Activated T-cell treated with anti-CD3 and anti-CD28 coated beads, Interleukin-2, amount 50 U/mL, for 4 hours (primary cell): ENCODE results near the gene SNRPA. TPM values are rescaled to one million over a fixed set of nuclear protein-coding genes. Genes with fewer than 3 reads are reported as not detected.
"Not testable (repeated sequence)": the region's sequence is repeated elsewhere in the genome, so short reads cannot be mapped to it uniquely, and the experiment has no call there.

ENCODE experiments used
- ATAC-seq, 2 donors: fragments of 200-7000 bp; cut with Tn5 transposase; one replicate each; pipeline ENCODE4 v1.10.0; 2021
- DNase-seq: peaks from one replicate; pipeline ENCODE4 v3.0.0-alpha.2; 2020
- H3K27me3 Mint-ChIP-seq: one replicate; pipeline ENCODE4 v1.8.0; 2021; ENCODE audit warnings: low read depth, mixed read lengths
- H3K36me3 Mint-ChIP-seq: one replicate; pipeline ENCODE4 v1.8.0; 2022; ENCODE audit warnings: mixed read lengths; ENCODE audit not compliant: insufficient read depth
- H3K4me1 Mint-ChIP-seq: one replicate; pipeline ENCODE4 v1.8.0; 2021; ENCODE audit warnings: low read depth, mixed read lengths
- H3K4me3 Mint-ChIP-seq: one replicate; pipeline ENCODE4 v1.8.0; 2021; ENCODE audit warnings: mild to moderate bottlenecking, moderate library complexity, mixed read lengths
- H3K9me3 Mint-ChIP-seq: one replicate; pipeline ENCODE4 v1.8.0; 2021; ENCODE audit warnings: mixed read lengths
- total RNA-seq, 3 donors: library from RNA; stranded (reverse); gene quantifications; one replicate each; pipeline ENCODE4 v1.2.1, GENCODE V29; 2021

The SNRPA gene
- total RNA-seq, 3 donors from 2014 or later, result 213 to 234 (median 219) TPM

DNA sequence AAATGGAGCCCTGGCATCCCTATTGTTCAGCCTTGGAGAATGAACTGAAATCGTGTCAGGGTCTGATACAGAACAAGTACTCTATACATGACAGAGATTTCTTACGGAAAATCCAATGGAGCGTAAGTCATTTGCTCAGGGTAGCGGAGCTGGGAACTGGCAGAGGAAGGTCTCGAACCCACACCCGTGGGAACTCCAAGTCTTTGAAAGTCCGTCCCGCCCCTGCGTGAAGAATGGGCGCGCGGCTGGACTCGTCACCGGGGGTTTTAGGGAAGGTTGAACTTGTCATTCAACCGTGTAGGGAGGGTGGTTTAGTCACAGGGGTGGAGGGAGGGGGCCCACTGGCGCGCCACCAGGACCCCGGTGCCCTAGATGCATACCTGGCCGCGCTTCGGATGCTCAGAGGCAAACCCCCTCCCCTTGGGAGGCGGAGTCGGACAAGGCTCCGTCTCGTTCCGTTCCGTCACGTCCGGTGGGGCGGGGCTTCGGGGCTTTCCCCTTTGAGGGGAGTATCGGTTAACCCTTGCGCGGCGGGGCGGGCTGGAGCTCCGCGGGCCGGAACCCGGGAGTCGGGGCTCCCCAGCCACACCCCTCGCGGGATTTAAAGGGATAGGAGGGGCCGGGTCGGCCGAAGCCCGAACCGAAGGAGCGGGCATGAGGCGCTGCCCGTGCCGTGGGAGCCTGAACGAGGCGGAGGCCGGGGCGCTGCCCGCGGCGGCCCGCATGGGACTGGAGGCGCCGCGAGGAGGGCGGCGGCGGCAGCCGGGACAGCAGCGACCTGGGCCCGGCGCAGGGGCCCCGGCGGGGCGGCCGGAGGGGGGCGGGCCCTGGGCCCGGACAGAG, 34.3 kb upstream of the SNRPA start, which contains the start of the genes COQ8B and ITPKC:
Gene COQ8B (minus strand): TSS at position 405 of the 843 bp plus-strand sequence. CDS start 2,254 bp downstream, outside the sequence.
Gene ITPKC (plus strand): TSS at position 631 of the 843 bp plus-strand sequence. CDS start 24 bp downstream, at position 655.
- Mint-ChIP-seq H3K27me3 (no peaks in the 10 kb centered on the region), H3K9me3 (no peaks in the 10 kb centered on the region), H3K4me3 (peak within 1 kb of the TSS; percentile 92), H3K36me3 (peaks cover 2% of the 10 kb centered on the region), H3K4me1 (peaks cover 56% of the 10 kb centered on the region)
- DNase-seq (peak; percentile 100), ATAC-seq (peak; percentile 74 to 76)

DNA sequence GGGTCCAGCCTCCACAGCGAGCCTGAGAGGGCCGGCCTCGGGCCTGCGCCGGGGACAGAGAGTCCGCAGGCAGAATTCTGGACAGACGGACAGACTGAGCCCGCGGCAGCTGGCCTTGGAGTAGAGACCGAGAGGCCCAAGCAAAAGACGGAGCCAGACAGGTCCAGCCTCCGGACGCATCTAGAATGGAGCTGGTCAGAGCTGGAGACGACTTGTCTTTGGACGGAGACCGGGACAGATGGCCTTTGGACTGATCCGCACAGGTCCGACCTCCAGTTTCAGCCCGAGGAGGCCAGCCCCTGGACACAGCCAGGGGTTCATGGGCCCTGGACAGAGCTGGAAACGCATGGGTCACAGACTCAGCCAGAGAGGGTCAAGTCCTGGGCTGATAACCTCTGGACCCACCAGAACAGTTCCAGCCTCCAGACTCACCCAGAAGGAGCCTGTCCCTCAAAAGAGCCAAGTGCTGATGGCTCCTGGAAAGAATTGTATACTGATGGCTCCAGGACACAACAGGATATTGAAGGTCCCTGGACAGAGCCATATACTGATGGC, 33.6 kb upstream of the SNRPA start:
- DNase-seq (no peak), ATAC-seq (no peak)
- H3K36me3 Mint-ChIP-seq, result peaks cover 3% of the 10 kb centered on the region
- H3K4me1 Mint-ChIP-seq, result peaks cover 60% of the 10 kb centered on the region
- H3K4me3 Mint-ChIP-seq, result peak overlapping the region; percentile 92
- no peaks in the 10 kb centered on the region for H3K9me3 Mint-ChIP-seq
- no peaks in the 10 kb centered on the region for H3K27me3 Mint-ChIP-seq

DNA sequence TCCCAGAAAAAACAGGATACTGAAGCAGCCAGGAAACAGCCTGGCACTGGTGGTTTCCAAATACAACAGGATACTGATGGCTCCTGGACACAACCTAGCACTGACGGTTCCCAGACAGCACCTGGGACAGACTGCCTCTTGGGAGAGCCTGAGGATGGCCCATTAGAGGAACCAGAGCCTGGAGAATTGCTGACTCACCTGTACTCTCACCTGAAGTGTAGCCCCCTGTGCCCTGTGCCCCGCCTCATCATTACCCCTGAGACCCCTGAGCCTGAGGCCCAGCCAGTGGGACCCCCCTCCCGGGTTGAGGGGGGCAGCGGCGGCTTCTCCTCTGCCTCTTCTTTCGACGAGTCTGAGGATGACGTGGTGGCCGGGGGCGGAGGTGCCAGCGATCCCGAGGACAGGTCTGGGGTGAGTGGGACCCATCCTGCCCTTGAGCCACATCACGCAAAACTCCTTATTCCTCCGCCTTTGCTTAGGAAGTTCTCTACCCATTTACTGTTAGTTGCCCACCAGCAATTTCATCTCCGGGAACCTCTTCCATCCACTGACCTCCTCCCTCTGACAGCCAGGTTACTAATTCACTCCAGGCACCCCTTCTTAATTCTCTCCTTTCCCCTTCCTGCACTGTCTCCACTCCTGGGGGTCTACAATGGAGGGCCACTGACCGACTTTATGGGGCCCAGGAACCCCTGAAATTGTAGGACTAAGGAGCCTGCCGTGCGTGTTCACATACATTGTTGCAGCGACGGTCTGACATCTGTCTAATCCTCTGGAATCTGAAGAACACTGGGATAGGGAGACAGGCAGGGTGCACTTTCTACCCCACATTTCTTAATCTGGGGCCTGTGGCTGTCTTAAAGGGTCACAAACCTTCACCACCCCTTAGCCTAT, 32.9 kb upstream of the SNRPA start:
- Mint-ChIP-seq H3K27me3 (no peaks in the 10 kb centered on the region), H3K36me3 (peaks cover 5% of the 10 kb centered on the region), H3K4me1 (peaks cover 60% of the 10 kb centered on the region), H3K4me3 (peak overlapping the region; percentile 92), H3K9me3 (no peaks in the 10 kb centered on the region)
- ATAC-seq (no peak), DNase-seq (no peak)

DNA sequence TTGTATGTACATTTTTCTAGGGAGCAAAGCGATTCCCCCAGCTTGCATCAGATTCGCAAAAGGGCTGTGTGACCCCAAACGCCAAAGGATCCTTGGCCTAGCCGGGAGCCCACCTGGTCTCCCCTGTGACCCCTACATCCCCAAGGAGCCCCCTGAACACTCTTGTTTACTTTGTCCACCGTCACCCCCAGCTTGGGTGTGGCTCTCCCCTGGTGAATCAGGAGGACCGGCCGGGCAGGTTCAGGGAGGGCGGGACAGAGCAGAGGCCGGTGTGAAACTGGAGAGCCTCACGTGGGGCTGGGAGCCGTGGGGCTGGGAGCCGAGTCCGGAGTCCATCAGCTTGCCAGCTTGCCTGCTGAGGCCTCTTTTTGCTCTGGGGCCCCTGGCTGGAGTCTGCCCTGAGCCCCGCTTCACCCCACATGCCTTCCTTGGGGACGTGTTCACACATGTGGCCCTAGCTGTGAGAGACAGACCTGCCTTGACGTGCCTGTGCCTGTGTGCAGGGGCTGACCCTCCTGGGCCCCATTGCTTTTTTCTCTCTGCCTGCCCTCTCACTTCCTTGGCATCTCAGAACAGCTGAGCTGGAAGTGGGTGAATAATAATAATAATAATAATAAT, 32.1 kb upstream of the SNRPA start:
- H3K4me1 Mint-ChIP-seq, result peaks cover 56% of the 10 kb centered on the region
- no peaks in the 10 kb centered on the region for H3K9me3 Mint-ChIP-seq
- no peaks in the 10 kb centered on the region for H3K27me3 Mint-ChIP-seq
- DNase-seq (no peak), ATAC-seq (no peak)
- peaks cover 5% of the 10 kb centered on the region for H3K36me3 Mint-ChIP-seq
- H3K4me3 Mint-ChIP-seq, result peak overlapping the region; percentile 92

DNA sequence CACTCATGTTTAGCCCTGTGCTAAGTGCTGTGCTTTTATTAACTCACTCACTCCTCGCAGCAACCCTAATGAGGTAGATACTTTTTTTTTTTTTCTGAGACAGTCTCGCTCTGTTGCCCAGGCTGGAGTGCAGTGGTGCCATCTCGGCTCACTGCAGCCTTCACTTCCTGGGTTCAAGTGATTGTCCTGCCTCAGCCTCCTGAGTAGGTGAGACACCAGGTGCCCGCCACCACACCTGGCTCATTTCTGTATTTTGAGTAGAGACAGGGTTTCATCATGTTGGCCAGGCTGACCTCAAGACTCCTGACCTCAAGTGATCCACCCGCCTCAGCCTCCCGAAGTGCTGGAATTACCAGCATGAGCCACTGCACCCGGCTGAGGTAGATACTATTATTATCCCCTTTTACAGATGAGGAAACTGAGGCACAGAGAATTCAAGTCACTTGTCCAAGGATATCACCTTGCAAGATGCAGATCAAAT, 31.5 kb upstream of the SNRPA start:
- H3K9me3 Mint-ChIP-seq, result no peaks in the 10 kb centered on the region
- H3K4me3 Mint-ChIP-seq, result peak overlapping the region; percentile 92
- peaks cover 55% of the 10 kb centered on the region for H3K4me1 Mint-ChIP-seq
- no peak for ATAC-seq
- H3K27me3 Mint-ChIP-seq, result no peaks in the 10 kb centered on the region
- peaks cover 5% of the 10 kb centered on the region for H3K36me3 Mint-ChIP-seq
- DNase-seq, result no peak

DNA sequence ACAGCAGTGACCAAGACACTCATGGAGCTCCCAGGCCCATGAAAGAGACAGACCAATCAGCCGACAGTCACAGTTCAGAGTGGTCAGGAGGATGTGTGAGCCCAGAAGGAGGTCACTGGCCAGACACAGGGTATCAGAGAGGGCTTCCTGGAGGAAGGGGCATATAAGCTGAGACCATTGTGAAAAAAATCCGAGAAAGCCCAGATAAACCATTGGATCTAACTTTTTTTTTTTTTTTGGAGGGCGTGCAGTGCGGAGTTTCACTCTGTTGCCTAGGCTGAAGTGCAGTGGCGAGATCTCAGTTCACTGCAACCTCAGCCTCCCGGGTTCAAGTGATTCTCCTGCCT, 29.9 kb upstream of the SNRPA start:
- peaks cover 42% of the 10 kb centered on the region for H3K4me1 Mint-ChIP-seq
- H3K27me3 Mint-ChIP-seq, result no peaks in the 10 kb centered on the region
- H3K9me3 Mint-ChIP-seq, result no peaks in the 10 kb centered on the region
- ATAC-seq (no peak), DNase-seq (no peak)
- H3K4me3 Mint-ChIP-seq, result peak overlapping the region; percentile 6
- H3K36me3 Mint-ChIP-seq, result peaks cover 7% of the 10 kb centered on the region

DNA sequence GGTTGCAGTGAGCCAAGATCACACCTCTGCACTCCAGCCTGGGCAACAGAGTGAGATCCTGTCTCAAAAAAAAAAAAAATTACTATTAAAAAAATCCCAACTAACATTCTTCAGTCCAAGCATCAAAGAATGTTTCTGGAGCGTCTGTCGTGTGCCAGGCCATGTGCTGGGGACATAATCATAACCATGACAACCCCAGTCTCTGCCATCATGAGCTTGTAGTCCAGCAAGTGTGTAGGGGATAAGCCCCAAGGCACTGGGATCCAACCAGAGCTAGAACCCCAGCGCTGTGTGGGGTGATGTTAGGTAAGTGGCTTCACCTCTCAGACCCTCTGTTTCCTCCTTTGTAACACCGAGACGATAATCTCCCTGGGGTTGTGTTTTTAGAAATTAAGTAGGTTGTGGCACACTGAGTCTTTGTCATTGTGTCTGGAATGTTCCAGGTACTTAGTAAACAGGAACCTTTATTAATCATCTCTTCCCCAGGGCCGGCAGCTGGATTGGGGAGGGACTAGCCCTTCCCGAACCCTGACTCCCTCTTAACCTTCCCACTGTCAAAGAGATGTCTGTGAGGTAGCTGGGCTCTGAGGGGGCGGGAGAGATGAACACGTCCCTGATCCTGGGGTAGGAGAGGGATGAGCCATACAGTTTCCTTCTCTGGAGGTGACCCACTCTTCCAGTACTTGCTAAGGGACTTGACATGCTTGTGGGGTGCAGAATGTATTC, 28.9 kb upstream of the SNRPA start:
- H3K27me3 Mint-ChIP-seq, result no peaks in the 10 kb centered on the region
- peaks cover 37% of the 10 kb centered on the region for H3K4me1 Mint-ChIP-seq
- H3K36me3 Mint-ChIP-seq, result peaks cover 12% of the 10 kb centered on the region
- no peaks in the 10 kb centered on the region for H3K9me3 Mint-ChIP-seq
- DNase-seq (no peak), ATAC-seq (no peak)
- H3K4me3 Mint-ChIP-seq, result no peak overlapping the region

DNA sequence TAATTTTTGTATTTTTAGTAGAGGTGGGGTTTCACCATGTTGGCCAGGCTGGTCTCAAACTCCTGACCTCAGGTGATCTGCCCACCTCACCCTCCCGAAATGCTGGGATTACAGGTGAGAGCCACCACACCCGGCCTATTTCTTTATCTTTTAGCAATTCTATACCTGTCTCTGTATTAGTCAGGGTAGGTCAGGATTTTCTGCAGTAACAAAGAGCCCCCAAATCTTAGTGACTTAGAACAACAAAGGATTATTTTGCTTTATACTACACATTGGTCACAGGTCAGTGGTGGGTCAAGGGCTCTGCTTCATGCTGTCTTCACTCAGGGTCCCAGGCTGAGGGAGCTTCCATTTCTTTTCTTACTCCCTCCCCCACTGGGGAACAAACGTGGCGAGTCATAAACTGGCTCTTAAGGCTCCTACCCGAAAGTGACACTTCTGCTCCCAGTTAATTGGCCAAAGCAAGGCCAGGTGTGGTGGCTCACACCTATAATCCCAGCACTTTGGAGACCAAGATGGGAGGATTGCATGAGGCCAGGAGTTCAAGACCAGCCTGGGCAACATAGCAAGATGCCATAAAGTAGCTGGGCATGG, 27.2 kb upstream of the SNRPA start:
- Mint-ChIP-seq H3K9me3 (no peaks in the 10 kb centered on the region), H3K4me3 (no peak overlapping the region), H3K27me3 (no peaks in the 10 kb centered on the region), H3K36me3 (peaks cover 14% of the 10 kb centered on the region), H3K4me1 (peaks cover 30% of the 10 kb centered on the region)
- no peak for DNase-seq
- no peak for ATAC-seq

DNA sequence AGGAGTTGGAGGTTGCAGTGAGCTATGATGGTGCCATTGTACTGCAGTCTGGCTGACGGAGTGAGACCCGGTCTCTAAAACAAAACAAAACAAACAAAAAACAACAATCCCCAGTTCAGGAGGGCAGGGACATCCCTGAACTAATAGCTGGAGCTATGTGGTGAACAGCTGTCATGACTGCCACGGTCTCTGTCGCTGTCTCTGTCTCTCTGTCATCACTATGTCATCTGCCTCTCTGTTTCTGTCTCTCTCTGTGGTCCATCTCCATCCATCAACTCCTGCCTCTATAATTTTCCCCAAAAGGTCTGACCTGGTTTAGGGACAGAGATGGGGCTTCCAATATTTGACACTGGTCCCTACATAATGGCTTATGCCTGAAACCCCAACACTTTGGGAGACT, 26.7 kb upstream of the SNRPA start:
- no peak overlapping the region for H3K4me3 Mint-ChIP-seq
- H3K27me3 Mint-ChIP-seq, result no peaks in the 10 kb centered on the region
- H3K36me3 Mint-ChIP-seq, result peaks cover 14% of the 10 kb centered on the region
- no peaks in the 10 kb centered on the region for H3K9me3 Mint-ChIP-seq
- ATAC-seq (no peak), DNase-seq (no peak)
- H3K4me1 Mint-ChIP-seq, result peaks cover 25% of the 10 kb centered on the region

DNA sequence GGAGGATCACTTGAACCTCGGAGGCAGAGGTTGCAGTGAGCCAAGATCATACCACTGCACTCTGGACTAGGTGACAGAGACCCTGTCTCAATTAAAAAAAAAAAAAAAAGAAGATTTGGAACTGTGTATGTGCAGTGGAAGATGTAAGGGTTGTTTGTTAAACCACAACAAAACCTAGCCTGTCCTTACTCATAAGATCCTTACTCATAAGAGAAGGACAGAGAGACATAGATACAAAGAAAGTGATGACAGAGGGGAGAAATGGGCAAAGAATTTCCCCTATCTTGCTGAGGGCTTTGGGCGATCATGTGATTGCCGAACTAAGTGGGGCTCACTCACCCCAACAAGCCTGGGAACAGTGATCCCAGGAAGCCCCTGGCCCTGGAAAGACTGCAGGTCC, 26.1 kb upstream of the SNRPA start:
- Mint-ChIP-seq H3K9me3 (no peaks in the 10 kb centered on the region), H3K36me3 (peaks cover 14% of the 10 kb centered on the region), H3K4me3 (no peak overlapping the region), H3K27me3 (no peaks in the 10 kb centered on the region), H3K4me1 (peaks cover 20% of the 10 kb centered on the region)
- peak; percentile 76 to 83 for ATAC-seq
- no peak for DNase-seq

DNA sequence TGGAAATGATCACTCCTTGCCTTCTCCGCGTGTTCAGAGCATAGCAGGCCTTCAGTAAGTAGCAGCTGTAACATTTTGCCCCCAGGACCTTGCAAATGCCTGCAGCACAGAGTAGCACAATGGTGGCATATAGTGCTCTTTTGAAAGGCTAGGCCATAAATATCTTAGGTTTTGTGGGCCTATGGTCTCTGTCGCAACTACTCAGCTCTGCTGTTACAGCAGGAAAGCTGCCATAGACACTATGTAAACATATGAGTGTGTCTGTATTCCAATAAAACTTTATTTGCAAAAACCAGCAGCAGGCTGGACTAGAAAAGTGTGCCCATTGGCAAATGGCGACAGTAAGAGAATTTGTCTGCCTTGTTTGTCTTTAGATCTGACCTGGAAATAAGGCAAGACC, 24.7 kb upstream of the SNRPA start:
- Mint-ChIP-seq H3K9me3 (no peaks in the 10 kb centered on the region), H3K36me3 (peaks cover 21% of the 10 kb centered on the region), H3K27me3 (no peaks in the 10 kb centered on the region), H3K4me3 (no peak overlapping the region), H3K4me1 (peaks cover 8% of the 10 kb centered on the region)
- DNase-seq, result no peak
- ATAC-seq, result no peak

DNA sequence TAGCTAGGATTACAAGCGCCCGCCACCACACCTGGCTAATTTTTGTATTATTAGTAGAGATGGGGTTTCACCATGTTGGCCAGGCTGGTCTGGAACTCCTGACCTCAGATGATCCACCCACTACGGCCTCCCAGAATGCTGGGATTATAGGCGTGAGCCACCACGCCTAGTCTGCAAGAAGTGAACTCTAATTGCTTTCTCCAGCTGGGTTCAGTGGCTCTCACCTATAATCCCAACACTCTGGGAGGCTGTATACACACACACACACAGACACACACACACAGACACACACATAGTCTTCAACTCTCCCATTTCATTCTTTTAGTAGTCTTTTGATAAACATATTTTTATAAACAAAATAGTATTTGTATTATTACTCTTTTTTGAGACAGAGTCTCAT, 20.9 kb upstream of the SNRPA start:
- not testable (repeated sequence) for H3K4me1 Mint-ChIP-seq, H3K27me3 Mint-ChIP-seq, H3K9me3 Mint-ChIP-seq, DNase-seq, H3K4me3 Mint-ChIP-seq, ATAC-seq
- peaks cover 32% of the 10 kb centered on the region for H3K36me3 Mint-ChIP-seq

DNA sequence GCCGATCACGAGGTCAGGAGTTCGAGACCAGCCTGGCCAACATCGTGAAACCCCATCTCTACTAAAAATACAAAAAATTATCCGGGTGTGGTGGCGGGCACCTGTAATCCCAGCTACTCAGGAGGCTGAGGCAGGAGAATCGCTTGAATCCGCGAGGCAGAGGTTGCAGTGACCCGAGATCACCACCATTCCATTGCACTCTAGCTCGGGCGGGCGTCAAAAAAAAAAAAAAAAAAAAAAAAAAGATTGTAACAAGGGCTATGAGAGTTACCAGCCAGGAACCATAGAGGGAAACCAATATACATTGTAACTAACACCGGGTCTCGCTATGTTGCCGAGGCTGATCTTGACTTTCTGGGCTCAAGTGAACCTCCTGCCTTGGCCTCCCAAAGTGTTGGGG, 18.7 kb upstream of the SNRPA start:
- not testable (repeated sequence) for H3K4me3 Mint-ChIP-seq, H3K4me1 Mint-ChIP-seq, H3K9me3 Mint-ChIP-seq, ATAC-seq, H3K27me3 Mint-ChIP-seq, DNase-seq
- peaks cover 33% of the 10 kb centered on the region for H3K36me3 Mint-ChIP-seq
